HG03103 (cell line): ENCODE results near the gene CHST2.

Experiments
- ATAC-seq: cut with Tn5 transposase; IDR thresholded peaks from one replicate; pipeline ENCODE4 v1.9.1; 2021; ENCODE audit warnings: low read depth; ENCODE audit not compliant: unreplicated experiment

The CHST2 gene

DNA sequence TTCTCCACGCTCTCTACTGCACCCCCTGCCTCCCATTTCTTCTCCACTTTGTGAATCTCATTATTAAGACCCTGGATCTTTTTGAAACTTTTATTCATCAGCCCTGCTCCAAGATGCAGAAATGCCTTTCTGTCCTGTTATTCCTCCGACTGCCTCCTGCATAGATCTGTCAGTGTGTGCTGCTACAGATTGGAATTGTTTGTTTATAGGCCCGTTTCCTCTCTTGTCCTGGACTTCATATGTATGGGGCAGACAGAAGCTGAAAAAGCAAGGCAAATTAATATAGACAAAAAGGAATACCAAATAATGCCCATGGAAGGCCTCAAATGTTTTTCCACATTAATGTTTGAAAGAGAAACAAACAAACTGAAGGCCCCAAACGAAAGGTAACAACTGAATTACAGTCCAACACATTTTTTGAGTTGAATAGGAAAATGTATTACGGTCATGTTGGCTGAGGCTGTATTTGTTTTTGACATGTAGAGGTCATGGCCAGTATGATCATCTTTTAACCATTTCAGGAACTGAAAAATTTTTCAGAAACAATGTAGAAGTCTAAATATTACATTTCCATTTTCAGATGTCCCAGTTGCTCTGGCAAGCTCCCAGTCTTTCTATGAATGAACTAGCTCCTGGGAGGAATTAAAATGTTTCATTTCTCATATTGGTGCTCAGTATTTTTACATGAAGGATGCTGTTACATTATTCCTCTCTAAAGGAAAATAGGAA lies 8.8 kb downstream of the CHST2 start:
- ATAC-seq: no peak

DNA sequence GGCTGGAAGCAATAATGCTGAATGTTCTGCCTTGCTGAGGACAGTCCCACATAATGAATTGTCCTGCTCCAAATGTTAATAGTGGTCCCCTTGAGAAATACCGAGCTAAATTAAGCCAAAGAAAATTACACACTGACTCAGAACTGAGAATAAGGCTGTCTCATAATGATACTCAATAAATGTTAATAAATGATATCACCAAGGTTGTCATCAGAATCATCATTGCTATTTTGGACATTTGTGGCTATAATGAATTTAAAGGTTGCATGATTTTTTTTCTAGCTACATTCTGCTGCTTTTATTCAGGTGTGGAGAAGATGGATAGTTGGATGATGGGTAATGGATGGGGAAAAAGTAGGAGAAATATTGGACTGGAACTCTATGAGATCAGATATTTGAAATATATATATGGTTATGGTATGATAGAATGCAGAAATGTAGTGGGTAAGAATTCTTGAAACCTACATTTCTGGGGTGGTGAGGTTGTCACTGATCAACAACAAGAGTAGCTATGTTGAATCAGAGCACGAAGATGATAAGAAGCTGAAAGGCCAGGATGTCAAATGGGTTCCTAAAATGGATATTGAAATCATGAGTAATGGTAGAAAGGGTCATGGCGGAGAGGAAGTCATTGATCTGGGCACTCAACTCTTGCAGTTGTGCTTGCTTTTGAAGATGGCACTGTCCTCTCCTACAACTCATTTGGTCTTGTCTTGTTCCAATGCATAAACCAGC lies 12.8 kb downstream of the CHST2 start:
- ATAC-seq: no peak

DNA sequence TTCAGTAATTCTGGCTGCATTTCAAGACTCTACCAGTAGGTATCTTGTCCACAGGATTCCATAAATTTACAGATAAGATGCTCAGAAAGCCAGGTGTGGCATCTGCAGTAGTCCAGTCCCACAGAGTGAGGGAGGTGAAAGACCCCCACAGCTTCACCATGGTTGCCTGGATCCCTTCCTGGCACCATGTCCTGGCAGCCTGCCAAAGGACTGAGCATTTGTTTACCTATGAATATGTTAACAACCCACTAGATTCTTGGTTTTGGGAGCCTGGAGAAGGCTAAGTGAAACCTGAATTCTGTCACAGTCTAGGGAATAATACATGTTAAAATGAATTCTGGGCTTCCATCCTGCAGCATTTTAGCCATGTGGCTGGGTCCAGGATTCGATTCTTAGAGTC lies 14.9 kb downstream of the CHST2 start:
- ATAC-seq: no peak

DNA sequence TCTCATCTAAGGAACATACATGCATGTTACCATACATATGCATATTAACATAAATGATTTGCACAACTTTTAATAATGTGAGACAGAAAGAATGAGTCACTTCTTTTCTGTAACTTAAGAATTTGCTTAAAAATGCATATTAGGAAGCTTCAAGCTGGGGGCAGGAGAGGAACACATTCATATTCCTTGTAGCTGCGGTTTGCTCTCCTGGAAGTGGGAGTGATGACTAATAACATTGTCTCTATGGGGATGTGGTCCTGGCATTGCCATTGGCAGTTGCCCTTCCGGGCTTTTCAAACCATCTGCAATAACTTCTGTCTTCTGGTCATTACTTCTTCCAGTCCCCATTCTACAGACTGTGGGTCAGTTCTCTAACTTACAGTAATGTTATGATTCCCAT lies 15.6 kb downstream of the CHST2 start:
- no peak for ATAC-seq

DNA sequence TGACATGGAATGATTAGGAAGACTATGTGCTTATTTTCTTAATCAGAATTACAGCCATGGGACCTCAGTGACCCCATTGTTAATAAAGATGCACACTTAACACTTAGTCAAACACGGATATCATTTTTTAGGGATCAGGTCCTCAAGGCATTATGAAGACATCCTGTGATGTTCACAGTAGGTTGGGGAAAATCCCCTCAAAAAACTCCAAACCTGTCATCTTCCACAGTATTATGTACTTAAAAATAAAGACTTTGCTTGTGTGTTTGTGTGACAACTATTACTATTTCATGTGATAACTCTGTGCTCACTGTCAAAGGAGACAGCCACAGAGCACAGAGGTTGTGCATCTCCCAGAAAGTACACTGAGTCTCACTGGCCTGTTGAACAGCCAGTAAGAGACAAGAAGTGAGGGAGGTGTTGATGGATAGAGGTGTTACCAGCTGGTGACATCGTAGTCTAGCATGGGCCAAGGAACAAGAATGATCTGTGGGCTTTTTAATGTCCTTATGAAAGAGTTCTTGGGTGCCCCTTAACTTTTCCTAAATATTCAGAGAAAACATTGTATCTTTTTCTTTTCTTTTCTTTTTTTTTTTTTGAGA lies 18.0 kb downstream of the CHST2 start:
- no peak for ATAC-seq

DNA sequence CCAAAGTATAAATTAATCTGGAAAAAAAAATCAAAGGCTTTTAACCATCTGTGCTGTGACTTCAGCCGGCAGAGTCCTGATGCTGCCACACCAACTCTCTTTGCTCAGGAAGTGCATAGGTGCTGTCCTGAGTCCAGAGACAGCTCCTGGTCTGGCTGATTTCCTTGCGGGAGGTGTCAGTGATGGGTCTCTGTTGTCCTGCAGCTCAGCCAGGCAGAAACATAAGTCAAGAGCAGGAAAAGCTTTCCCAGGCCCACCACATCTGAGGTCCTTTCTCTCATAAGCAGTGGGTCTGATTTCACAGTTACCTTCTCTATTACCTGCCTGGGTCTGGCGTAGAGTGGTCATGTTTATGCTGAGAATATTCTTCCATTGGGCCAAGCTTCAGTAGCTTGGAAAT lies 19.4 kb downstream of the CHST2 start:
- no peak for ATAC-seq

DNA sequence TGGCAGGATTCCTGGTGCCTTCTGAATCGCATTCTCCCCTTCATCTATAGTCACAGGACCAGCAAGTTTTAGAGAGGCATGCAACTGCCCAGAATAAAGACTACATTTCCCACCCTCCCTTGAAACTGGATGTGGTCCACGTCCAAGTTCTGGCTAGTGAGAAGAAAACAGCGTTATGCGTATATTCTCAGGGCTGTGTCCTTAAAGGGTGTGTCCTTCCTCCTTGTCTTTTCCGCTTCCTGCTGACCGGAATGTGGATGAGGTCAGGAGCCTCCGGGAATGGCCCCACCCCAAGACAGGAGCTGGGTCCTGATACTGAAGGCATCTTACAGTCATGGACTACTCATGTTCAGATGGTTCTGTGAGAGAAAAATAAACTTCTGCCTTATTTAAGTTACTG lies 20.2 kb downstream of the CHST2 start:
- no peak for ATAC-seq

DNA sequence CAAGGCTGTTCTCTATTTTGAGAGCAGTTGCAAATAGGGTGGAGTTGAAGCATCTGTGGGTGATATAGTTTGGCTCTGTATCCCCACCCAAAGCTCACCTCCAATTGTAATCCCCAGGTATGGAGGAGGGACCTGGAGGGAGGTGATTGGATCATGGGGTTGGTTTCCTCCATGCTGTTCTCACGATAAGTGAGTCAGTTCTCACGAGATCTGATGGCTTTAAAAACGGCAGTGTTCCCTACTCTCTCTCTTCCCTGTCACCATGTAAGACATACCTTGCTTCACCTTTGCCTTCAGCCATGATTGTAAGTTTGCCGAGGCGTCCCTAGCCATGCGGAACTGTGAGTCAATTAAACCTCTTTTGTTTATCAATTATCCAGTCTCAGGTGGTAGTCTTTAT lies 21.0 kb downstream of the CHST2 start:
- no peak for ATAC-seq

DNA sequence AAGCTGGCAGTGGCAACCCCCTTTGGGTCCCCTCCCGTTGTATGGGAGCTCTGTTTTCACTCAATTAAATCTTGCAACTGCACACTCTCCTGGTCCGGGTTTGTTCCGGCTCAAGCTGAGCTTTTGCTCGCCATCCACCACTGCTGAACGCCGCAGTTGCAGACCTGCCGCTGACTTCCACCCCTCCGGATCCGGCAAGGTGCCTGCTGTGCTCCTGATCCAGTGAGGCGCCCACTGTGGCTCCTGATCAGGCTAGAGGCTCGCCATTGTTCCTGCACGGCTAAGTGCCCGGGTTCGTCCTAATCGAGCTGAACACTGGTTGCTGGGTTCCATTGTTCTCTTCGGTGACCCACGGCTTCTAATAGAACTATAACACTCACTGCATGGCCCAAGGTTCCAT lies 22.8 kb downstream of the CHST2 start:
- ATAC-seq: no peak

DNA sequence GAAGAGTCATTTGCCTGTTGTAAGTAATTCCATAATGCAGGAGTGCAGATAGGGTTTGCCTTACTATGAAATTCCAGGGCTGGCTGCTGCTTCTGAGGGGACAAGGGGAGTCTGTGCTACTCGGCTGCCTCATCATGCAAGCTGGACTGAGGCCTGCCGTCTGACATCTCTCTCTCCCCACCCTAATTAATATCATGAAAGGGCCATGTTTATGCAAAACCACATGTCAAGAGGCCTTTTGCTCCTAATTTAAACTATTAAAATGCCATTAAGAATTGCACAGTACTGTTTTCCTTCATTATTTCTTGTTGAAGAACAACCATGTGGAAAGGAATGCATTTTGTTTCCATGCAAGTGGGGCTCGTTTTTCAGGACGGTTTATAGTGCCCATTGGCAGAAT lies 26.3 kb downstream of the CHST2 start:
- no peak for ATAC-seq

DNA sequence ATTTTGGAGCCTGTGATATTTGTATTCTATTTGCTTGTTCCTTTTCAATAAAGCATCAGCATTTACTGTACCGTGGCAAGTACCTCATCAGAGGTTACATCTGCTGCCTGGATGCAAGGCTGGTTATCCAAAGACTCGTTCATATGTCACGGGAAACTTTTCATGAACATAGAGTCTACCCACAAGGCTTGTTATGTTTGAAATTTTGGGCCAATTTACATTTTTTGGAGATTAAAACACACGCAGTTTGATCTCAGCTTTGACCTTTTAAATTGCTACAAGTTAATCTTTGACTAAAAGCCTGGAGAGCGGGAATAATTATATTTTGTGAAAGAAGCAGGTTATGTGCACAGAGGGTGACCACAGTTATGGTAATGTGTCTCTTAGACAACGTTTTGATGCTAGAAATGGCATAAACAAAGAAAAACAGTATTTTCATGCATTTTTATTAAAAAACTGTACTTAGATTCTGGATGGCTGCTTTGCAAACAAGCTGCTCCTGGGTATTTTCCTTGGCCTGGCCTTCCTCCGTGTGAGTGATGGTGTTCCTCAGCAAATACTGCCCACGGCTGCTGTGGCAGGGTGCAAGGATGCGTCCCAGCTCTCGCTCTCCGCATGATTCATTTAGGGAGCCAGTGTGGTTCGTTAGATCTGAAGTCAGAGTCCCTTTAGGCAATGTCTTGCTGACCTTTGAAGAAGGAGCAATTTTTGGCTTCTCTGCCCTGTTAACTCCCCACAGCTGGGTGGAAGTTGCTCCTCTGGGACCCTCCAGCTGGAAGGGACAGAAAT lies 27.1 kb downstream of the CHST2 start:
- no peak for ATAC-seq

DNA sequence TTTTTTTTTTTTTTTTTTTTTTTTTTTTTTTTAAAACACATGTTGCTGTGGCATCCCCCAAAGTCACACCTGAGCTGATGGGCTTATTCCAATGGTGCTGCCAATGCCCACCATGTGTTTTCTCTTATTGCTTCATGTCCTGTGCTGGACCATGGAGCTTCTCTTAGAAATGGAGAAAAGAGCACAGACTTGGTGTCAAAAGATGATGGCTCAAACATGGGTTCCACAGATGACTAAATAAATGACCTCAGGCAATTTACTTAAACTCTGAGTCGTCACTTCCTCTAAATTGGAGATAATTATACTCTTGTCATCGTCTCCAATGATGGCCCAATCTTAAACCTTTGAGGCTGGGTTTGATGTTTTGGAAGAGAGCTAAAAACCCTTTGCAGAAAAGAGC lies 28.1 kb downstream of the CHST2 start:
- ATAC-seq: no peak

DNA sequence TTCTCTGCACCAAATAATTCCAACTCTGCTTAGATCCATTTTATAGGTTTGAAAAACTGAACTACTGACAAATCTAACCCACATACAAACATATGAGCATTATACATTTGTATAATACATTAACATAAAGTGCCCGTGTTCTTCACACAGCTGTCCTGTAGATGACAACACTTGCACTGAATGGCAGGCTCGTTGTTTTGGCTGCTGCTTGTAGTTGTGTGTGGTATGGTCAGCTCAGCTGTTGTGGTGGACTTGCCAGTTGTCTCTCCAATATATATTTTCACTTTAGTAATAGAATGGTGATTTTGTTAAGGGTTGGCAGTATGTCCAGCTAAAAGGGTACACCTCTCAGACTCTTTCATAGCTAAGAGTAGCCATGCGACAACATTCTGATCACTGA lies 30.5 kb downstream of the CHST2 start:
- ATAC-seq: no peak

DNA sequence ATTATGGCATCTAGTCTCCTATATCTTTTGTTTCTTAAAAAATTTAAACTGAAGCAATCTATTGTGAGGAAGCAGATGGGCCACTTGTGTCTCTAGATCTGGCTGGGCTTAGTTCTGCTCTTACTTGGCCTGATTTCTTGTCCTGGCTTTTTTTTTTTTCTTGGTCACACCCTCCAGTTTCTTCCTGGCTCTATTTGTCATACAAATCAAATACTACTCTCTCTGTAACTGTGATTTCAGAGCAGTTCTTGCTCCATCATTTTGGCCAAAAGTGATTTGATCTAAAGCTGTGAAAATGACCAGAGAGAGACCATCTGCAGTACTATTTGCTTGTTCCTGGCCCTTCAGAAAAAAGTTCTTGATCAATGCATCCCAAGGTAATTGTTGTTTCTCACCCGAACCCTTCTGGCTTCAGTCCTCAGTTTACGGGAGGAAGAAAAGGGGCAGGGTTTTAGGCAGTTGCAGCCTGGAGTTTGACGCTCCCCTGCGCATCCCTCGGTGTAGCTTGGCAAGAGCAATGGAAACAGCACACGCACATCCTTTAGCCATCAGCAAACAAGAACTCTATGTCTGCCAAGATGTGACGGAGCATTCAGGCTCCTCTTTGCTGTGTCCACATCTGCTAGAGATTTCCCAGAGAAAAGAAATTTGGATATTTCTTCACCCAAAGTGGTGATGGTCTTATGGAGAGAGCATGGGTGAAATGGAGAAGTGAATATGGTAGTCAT lies 31.6 kb downstream of the CHST2 start:
- no peak for ATAC-seq

DNA sequence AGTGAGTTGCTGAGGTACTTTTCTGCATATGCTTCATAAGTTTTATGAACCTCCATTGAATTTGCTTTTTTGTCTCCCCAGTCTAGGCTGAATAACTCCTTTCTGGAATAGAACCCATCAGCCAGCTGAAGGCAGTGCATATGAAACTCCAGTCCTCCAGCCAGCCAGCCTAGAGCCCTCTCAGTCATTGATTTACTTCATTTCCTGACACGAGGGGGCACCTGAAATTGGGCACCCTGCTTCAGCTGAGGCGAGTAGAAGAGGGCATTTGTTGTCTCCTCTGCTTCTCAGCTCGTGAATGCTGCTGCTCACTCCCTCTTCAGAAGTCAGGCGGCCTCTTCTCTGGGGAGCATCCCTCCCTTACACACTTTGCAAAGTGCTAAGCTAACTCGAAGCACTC lies 32.5 kb downstream of the CHST2 start:
- ATAC-seq: no peak

DNA sequence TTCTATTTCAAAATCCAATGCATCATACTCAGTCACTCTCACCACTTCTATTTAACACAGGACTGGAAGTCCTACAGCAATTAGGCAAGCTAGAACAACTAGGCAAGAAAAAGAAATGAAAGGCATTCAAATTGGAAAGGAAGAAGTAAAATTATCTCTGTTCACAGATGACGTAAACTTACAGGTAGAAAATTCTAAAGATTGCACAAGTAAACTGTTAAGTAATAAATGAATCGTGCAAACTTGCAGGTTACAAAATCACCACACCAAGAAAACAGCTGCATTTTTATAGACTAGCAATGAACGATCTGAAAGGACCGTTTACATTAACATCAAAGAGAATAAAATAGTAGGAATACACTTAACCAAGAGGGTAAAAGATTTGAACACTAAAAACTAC lies 36.2 kb downstream of the CHST2 start:
- ATAC-seq: no peak

DNA sequence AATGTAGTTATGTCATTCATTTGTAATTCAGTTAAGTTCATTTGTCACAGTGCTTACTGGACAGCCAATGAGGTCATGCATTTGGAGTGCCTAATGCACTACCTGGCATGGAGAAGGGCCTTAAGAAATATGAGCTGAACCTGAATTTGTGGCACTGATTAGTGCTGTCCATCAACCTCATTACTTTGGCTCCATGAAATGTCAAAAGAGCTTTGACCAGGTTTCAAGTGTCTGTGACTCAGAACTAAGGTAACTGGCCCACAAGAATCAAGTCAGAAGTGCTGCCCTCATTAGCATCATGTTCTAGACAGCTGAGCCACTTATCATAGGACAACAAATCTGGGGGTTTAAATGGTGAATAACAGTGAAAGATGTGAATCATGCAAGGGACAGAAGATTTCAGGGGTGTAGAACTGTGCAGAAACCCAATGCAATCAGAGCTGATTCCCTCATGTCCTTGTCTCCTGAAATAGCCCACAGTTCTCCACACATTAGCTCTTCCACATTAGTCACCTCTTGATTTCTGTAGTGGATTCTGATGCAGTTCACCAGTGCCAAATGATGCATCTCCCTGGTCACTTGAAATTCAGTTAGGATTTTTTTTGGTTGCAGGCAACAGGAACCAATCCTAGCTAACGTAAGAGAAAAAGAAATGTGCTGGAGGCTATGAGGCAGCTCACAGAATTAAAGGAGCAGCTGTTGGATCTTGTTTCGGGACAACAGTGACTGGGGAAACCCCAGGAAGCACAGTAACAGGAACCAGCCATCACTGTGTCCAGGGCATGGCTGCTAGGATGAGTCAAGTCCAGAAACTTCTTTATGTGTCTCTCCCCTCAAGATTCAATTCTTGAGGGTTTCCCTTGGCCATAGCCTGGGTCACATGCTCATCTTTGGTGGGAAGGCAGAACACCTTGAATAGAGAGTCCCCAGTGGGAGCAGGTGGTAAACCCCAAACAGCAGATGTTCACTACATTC lies 38.7 kb downstream of the CHST2 start:
- peak; percentile 60 for ATAC-seq

DNA sequence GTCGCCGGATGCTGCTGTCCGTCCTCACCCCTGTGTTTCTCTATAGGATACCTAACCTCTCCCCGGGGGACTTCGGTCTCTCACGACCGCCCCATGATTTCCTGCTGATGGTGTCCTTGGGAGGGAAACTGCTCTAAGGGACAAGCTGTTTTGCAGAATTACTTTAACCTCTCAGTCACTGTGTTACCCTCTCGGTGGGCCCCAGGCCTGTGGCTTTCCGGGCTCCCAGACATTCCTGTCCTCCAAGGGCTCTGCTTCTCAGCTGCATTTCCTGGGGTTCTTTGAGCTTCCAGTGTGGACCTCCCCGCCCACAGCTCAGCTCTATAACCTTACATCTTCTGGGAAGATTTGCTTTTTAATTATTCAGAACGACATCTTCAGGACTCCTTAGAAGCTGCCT lies 40.9 kb downstream of the CHST2 start:
- ATAC-seq: no peak

DNA sequence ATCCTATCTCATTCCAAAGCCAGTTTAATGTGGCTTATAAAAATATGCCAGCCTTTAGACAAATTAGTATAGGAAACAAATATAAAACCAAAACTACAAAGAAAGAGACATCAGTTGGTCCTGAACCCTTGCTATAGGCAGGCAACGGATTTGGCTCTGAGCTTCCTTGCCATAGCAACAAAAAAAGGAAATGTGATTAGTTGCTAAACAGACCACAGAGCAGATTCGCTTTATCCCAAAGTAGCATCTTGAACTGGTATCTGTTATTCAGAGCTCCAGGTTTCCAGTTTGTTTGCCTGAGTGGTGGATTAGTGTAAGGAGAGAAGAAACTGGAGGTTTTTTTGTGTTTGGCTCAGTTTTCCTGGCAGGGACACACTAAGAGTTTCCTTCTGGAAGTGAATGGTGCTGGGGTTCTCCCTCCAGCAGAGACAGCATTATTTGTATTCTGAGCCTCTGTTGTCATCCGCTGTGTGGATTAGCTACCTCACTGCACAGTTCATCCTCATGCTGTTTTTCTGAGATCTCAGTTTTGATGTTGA lies 44.1 kb downstream of the CHST2 start:
- no peak for ATAC-seq
